Activated naive CD4-positive, alpha-beta T cell treated with anti-CD3 and anti-CD28 coated beads, Interleukin-2, amount 50 U/mL, for 16 hours (primary cell): Measurements from ENCODE around the gene C2orf76.

Experiments
- DNase-seq: peaks from one replicate; pipeline ENCODE4 v3.0.0-alpha.2; 2020

Gene C2orf76

GRCh38 chr2:119333360-119333759, 33.3 kb downstream of the C2orf76 start:
- no peak for DNase-seq

- no peak for DNase-seq
These were observed 33.7 kb downstream of the C2orf76 start for GRCh38 chr2:119332953-119333352.

DNA sequence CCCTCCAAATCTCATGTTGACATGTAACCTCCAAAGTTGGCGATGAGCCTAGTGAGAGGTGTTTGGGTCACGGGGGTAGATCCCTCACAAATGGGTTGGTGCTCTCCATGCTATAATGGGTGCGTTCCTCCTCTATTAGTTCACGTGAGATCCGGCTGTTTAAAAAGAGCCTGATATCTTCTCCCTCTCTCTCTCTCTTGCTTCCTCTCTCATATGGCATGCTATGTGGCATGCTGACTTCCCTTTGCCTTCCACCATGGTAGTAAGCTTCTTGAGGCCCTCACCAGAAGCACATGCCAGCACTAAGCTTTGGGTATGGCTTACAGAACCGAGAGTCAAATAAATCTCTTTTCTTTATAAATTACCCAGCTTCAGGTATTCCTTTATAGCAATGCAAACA, 39.2 kb downstream of the C2orf76 start:
- DNase-seq, result no peak

GRCh38 chr2:119326938-119327337, 39.7 kb downstream of the C2orf76 start:
- no peak for DNase-seq

DNA sequence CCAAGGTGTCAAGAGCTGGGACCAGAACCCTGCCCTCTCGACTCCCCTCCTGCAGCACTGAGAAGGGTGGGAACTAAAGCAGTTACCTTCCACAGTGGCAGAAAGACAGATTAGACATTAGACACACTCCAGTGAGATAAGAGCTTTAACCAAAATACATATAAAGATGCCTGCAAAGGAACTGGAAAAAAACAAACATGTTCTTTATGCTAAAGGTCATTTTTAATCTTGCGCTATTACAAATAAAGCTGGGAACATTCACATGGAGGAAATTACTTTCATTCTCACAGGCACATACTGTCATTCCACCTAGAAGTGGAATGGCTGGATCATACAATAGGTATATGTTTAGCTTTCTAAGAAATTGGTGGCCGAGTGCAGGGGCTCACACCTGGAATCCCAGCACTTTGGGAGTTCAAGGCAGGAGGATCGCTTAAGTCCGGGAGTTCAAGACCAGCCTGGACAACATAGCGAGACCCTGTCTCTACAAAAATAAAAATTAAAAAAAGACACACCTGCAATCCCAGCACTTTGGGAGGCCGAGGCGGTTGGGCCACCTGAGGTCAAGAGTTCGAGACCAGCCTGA, 41.9 kb downstream of the C2orf76 start:
- DNase-seq, result no peak

DNA sequence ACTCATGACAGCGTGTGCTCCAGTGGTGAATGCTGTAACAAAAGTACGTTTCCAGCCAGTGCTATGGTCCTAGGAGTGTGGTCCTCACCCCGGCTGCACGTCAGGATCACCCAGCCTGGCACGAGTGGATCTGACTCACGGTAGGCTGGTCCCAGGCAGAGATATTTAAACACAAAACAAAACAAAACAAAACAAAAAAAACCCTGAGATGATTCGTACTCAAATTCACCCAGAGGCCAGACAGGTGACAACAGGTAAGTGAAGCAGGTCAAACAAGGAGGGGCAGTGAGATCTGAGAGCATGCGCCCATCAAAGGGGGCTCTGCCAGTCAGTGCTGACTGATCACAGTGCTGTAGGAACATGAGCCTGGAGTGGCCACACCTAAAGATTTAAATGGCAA, 43.2 kb downstream of the C2orf76 start:
- no peak for DNase-seq

DNA sequence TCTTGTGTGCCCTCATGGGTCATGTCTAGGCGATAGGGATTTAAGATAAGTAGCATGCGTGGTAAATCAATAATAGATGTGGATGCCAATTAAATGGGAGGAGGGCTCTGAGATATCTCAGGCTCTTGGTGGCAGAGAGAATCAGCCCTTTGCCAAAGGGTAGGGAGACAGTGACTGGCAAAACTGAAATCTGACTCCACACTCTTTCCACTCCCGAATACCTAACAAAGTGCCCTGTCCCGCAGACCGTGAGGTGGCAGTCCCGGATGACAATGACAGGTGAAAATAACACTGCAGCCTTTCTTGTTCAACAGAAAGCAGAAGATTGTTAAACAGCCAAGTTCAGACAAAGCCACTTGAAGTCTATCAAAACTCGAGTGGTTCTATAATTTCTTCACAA, 47.0 kb downstream of the C2orf76 start:
- DNase-seq, result no peak

DNA sequence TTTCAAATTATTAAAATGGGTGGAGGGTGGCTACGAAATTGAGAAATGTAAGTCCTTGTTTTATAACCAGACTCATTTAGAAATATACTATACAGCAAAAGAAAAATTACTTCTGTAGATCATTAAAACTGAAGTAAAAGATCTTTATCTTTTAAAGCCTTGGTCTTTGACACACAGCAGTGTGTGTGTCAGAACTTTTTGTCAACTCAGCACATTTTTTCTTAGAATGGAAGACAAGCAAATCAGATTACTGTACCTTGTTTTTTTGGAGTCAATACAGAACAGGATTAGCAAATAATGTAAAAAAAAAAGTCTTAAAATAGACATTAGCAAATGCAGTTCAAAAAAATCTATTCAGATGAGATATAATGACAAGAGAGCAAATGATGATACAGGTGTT, 49.1 kb downstream of the C2orf76 start:
- no peak for DNase-seq

- DNase-seq, result no peak
These were observed 50.6 kb downstream of the C2orf76 start for GRCh38 chr2:119316066-119316465.

GRCh38 chr2:119315241-119315925, 51.3 kb downstream of the C2orf76 start:
- no peak for DNase-seq

- DNase-seq, result no peak
These were observed 54.8 kb downstream of the C2orf76 start for GRCh38 chr2:119311831-119312230.

DNA sequence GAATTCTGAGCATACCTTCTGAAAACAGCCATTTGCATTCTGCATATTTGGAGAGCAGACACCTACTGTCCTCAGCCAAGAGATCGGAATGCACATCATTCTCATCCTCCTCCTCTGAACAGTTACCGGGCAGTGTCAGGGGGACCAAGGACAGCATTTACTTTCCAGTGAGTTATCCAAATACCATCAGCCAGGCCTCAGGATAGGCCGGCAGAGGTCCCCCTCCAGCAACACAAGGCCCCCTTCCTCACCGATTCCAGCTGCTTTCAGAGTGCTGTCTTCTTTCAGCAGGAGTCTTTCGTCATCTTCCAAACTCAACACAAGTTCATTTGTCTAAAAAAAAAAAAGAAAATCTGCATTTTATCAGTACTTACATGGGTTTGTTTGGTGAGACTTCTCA, 55.3 kb downstream of the C2orf76 start:
- DNase-seq, result no peak

GRCh38 chr2:119308793-119309330, 57.8 kb downstream of the C2orf76 start:
- no peak for DNase-seq

- DNase-seq, result no peak
These were observed 59.1 kb downstream of the C2orf76 start for GRCh38 chr2:119307419-119308140.

DNA sequence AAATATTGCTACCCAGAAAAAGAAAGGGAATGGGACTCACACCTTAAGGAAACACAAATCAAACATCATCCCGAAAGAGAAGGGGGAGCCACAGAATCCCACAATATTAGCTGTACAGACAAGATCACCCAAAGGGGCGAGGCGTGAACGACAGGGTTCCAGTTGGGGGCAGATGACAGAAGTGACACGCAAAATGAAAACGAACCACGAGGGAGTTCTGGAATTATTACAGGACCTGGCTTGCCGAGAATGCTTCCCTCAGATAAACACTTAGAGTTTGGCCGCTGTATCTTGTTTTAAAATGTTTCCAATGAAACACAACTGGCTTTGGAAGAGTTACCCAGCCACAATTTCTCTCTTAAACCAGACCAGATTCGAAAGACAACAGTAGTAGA, 60.4 kb downstream of the C2orf76 start:
- DNase-seq, result no peak

DNA sequence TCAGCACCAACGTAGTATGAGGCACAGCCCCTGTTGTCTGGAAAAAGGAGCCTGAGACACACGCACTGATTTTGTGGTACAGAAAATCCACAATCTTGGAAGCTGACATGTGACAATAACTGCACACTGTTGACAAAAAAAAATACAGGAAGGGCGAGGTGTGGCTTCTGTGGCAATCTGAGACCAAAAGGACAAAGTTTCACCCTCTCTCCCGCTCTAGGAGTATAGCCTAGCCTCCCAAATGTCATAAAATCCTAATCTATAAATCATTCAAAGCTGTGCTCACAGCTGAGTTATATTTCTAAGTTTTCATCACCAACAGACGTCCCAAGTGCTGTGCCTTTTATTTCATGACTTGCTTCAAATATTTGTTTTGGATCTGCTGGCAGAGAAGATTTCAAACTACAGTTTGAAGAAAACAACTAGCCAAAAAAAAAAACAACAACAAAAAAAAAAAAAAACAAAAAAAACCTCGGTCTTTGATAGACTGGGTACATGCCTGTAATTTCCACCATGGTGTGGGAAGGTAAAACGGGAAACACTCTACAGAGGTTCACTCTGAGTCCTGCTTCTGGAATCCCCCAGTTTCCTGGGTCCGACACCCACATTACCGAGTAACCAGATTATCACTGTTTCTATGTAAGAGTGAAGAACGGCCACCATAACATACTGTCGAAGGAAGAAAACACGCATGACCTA, 61.0 kb downstream of the C2orf76 start:
- DNase-seq, result no peak

DNA sequence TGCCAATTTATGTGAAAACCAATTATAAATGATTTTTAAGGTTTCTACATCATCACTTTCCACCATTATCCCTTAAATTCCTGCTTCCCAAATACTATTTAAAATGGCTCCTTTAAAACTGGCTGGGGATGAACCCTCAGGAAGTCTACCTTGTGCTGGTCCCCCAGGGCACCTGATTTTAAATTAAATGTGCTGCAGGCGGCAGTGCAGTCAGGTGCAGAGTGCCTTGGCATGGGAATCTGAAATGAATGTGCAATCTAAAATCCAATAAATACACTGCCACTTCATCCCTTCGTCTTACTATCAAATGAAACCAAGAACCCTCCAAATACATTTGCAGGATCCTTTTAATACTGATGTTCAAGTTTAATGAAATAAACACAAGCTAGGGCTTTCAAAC, 61.8 kb downstream of the C2orf76 start:
- no peak for DNase-seq

- no peak for DNase-seq
These were observed 65.2 kb downstream of the C2orf76 start for GRCh38 chr2:119301413-119301812.

DNA sequence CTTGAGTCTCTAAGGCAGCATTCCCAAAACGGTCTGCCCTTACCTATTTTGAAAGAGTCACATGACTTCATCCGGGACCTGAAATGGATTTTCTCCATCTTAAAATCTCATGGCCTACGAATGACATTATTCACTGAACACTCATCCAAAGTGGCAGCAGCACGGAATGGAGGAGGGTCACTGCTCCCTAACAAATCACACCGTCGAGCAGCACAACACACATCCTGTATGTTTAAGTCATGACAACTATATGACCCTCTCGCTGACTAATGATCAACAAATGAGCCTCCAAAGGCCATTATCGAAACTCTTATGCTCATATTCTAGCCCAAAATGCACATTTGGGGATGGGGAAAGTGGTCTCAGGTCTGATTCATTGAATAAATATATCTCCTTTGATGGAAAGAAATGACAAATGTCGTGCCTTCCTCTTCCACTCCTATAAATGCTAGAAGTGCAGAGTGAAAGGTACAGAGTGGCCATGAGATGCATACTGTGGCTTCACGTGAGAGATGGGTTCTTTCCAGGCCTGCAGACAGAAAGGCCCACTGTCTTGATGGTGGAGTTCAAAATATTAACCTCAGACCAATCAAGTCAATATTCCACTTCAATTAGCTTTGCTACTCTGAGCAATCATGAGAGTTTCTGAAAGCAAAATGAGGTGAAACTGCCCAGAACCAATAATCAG, 70.8 kb downstream of the C2orf76 start:
- DNase-seq, result no peak

DNA sequence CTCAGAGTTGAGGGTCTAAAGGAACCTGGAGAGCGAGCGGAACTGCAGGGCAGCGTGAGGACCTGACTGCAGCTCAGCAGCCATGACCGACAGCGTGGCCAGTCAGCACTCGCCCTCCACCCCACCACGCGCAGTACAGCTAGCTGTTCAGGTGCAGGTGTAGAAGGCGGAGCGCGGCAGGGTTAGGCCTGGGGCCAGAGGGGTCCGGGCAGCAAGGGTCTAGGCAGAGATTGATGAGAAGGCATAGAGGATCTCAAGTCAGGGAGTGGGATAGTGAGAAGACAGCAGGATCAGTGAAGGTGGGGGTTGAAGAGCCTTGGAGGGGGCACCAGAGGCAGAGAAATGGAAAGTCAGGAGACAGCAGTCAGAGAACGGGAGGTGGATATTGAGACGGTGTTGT, 72.0 kb downstream of the C2orf76 start:
- DNase-seq, result no peak

DNA sequence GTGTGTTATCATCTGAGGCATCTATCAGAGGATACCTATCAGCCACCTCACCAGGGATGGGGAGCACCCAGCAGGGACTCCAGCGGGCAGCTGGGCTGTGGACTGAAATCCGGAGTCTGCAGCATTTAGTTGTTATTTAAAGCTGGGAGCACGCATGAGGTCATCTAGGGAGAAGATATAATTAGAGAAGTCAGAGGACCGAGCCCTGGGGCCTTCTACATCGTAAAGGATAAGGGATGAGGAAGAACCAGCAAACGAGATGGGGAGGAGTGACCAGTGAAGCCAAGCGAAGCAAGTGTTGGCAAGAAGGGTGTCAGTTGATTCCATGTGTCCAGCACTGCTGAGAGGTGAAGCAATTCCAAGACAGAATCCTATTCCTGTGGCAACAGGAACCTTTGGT, 72.7 kb downstream of the C2orf76 start:
- no peak for DNase-seq

GRCh38 chr2:119293254-119293653, 73.4 kb downstream of the C2orf76 start:
- DNase-seq, result no peak

DNA sequence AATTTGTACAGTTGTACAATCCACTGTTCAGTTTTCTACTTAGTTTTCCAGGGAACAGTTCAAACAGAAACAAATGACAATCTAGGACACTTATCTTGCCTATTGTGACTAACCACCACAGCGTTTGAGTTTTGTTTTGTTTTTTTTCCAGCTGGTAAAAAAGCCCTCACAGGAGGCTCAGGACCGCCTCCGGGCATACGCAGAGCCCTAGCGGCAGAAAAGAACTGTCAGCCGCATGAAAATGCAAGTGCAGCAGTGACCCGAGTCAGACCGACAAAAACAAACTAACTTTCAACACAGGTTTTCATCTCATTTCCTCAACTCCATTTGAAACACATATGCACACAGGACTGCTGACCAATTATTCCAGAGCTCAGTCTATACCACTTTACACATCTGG, 74.4 kb downstream of the C2orf76 start:
- DNase-seq, result no peak
